Loucy (cell line): ENCODE data around the gene MYT1.

Source experiments
- EZH2phosphoT487 ChIP-seq: fragments of 200-600 bp; IDR thresholded peaks from 2 replicates; pipeline ENCODE4 v1.6.1; 2018; ENCODE audit warnings: antibody characterized with exemption, mild to moderate bottlenecking, moderate library complexity, borderline replicate concordance
- TF ChIP-seq, protein P1 (sequence below): fragments of 200-600 bp; sonication (generic); conservative IDR thresholded peaks from 2 replicates; pipeline ENCODE4 v1.5.1; 2014; ENCODE audit warnings: mild to moderate bottlenecking, antibody characterized with exemption, low read length

DNA sequence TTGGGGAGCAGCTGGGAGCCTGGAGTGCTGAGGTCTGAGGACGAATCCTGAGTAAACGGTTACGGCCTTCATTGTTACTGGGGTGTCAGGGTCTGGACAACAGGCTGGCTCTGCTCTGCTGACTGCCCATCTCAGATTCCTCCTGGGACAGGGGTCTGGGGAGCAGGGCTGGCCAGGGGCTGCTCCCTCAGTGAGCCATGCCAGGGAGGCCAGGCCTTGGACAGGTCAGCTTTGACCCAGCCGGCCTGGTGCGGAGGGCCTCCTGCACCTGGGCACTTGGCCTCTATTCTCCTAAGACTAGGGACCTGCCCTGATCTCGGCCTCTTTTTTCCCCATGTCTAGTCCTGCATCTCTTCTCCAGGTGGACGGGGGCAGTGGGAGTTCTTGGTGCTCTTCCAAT is 44.9 kb downstream of the MYT1 start:
- TF ChIP-seq, protein P1, sequence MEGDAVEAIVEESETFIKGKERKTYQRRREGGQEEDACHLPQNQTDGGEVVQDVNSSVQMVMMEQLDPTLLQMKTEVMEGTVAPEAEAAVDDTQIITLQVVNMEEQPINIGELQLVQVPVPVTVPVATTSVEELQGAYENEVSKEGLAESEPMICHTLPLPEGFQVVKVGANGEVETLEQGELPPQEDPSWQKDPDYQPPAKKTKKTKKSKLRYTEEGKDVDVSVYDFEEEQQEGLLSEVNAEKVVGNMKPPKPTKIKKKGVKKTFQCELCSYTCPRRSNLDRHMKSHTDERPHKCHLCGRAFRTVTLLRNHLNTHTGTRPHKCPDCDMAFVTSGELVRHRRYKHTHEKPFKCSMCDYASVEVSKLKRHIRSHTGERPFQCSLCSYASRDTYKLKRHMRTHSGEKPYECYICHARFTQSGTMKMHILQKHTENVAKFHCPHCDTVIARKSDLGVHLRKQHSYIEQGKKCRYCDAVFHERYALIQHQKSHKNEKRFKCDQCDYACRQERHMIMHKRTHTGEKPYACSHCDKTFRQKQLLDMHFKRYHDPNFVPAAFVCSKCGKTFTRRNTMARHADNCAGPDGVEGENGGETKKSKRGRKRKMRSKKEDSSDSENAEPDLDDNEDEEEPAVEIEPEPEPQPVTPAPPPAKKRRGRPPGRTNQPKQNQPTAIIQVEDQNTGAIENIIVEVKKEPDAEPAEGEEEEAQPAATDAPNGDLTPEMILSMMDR, result no peak
- no peak for TF ChIP-seq EZH2phosphoT487
